Measurements from ENCODE around the gene RBM34. TPM values are rescaled to one million over a fixed set of nuclear protein-coding genes. Genes with fewer than 3 reads are reported as not detected.
"Not testable (repeated sequence)": the region's sequence is repeated elsewhere in the genome, so short reads cannot be mapped to it uniquely, and the experiment has no call there.

Gene RBM34
- total and polyA plus RNA-seq, 2 donors (not counting 3 experiments of a cell fraction or from before 2014, with no cell fraction given): 16.1 to 80.7 TPM

GRCh38 chr1:235093013-235093695, 67.9 kb downstream of the RBM34 start:
- no peaks in the 10 kb centered on the region for H3K79me2 ChIP-seq (ENCODE audit: control insufficient read depth, insufficient read depth, low read length)
- peaks cover 0 to 3% of the 10 kb centered on the region in 2 experiments for H3K27me3 ChIP-seq (ENCODE audit: control insufficient read depth in 2 of 2, insufficient read depth in 2 of 2, low read length in 2 of 2)
- dilution Hi-C loops (cut with MboI; ENCODE audit: extremely low pct_ligation_motif_present, low sequenced_read_pairs) (loop anchor here (10.0 kb wide), 1 partner anchor 608 kb away; no protein-coding TSS in a partner anchor), intact Hi-C loops (cut with micrococcal nuclease) (no loop called here)
- peak; percentile 44 for DNase-seq (ENCODE audit: low read depth, low spot score)
- H3K4me3 ChIP-seq (replicated peaks in 1 of 3; ENCODE audit: insufficient read depth in 1 of 3, low read depth in 1 of 3, low read length in 3 of 3): no peak overlapping the region
- H3K9me3 ChIP-seq (replicated peaks; ENCODE audit: control insufficient read depth, insufficient read depth, low read length): no peaks in the 10 kb centered on the region
- H3K9ac ChIP-seq (replicated peaks; ENCODE audit: extremely low read depth, insufficient read depth, low read length): no peak overlapping the region
- no peaks in the 10 kb centered on the region for H3K4me1 ChIP-seq (ENCODE audit: control insufficient read depth, extremely low read depth, insufficient read depth, low read length)
- FAIRE-seq: no peak
- peak overlapping the region; percentile 46 for H2AFZ ChIP-seq (ENCODE audit: low read depth, low read length)
- H4K20me1 ChIP-seq (replicated peaks; ENCODE audit: control insufficient read depth, extremely low read depth, insufficient read depth, low read length): no peaks in the 10 kb centered on the region
- CTCF ChIA-PET: interaction anchor here (0.6 to 3.1 kb wide), 33 partner anchors 9 to 691 kb away, joined by 3 to 35 read pairs (median 4); partner anchors contain the start of gene TARBP1
- no peak for TF ChIP-seq JUN (IDR thresholded peaks at IDR 0.05; ENCODE audit: borderline replicate concordance, insufficient read depth, insufficient read length, low read depth)
- TF ChIP-seq CTCF (IDR thresholded peaks at IDR 0.05; ENCODE audit: extremely low read depth in 1 of 2, insufficient read depth in 1 of 2, low read depth in 1 of 2, low read length in 2 of 2): peak in 1 of 2 donors; percentile 33
- no peak for TF ChIP-seq MAX (IDR thresholded peaks at IDR 0.05; ENCODE audit: insufficient read depth, insufficient read length)
- POLR2A ChIA-PET: no interaction called here
- BruUV-seq (replicated peaks): no TSS peak
- H3K36me3 ChIP-seq (ENCODE audit: control insufficient read depth in 2 of 2, extremely low read depth in 1 of 2, insufficient read depth in 2 of 2, low read length in 2 of 2): no peaks in the 10 kb centered on the region
- peak overlapping the region; percentile 26 for H3K4me2 ChIP-seq (ENCODE audit: insufficient read depth, low read length)
- no peak overlapping the region for H3K27ac ChIP-seq (ENCODE audit: insufficient read depth, low read depth, low read length)
- H3K9me1 ChIP-seq (replicated peaks; ENCODE audit: control insufficient read depth, extremely low read depth, insufficient read depth, low read length): no peaks in the 10 kb centered on the region

GRCh38 chr1:235092415-235092814, 68.6 kb downstream of the RBM34 start:
- POLR2A ChIA-PET; H4K20me1 ChIP-seq (replicated peaks; ENCODE audit: control insufficient read depth, extremely low read depth, insufficient read depth, low read length); H3K4me1 ChIP-seq (ENCODE audit: control insufficient read depth, extremely low read depth, insufficient read depth, low read length): not testable (repeated sequence)

GRCh38 chr1:235092045-235092406, 69.0 kb downstream of the RBM34 start:
- H3K9ac ChIP-seq (replicated peaks; ENCODE audit: extremely low read depth, insufficient read depth, low read length); H3K4me3 ChIP-seq (replicated peaks in 1 of 3; ENCODE audit: insufficient read depth in 1 of 3, low read depth in 1 of 3, low read length in 3 of 3); H2AFZ ChIP-seq (ENCODE audit: low read depth, low read length); BruUV-seq (replicated peaks); H3K4me2 ChIP-seq (ENCODE audit: insufficient read depth, low read length); H3K4me1 ChIP-seq (ENCODE audit: control insufficient read depth, extremely low read depth, insufficient read depth, low read length); POLR2A ChIA-PET; H3K9me1 ChIP-seq (replicated peaks; ENCODE audit: control insufficient read depth, extremely low read depth, insufficient read depth, low read length); H3K36me3 ChIP-seq (ENCODE audit: control insufficient read depth in 2 of 2, extremely low read depth in 1 of 2, insufficient read depth in 2 of 2, low read length in 2 of 2); intact Hi-C loops (cut with micrococcal nuclease); H3K79me2 ChIP-seq (ENCODE audit: control insufficient read depth, insufficient read depth, low read length); H3K27me3 ChIP-seq (ENCODE audit: control insufficient read depth in 2 of 2, insufficient read depth in 2 of 2, low read length in 2 of 2); H4K20me1 ChIP-seq (replicated peaks; ENCODE audit: control insufficient read depth, extremely low read depth, insufficient read depth, low read length); H3K9me3 ChIP-seq (replicated peaks; ENCODE audit: control insufficient read depth, insufficient read depth, low read length); DNase-seq (ENCODE audit: low read depth, low spot score); H3K27ac ChIP-seq (ENCODE audit: insufficient read depth, low read depth, low read length): not testable (repeated sequence)
- dilution Hi-C loops (cut with MboI; ENCODE audit: extremely low pct_ligation_motif_present, low sequenced_read_pairs): loop anchor here (10.0 kb wide), 1 partner anchor 607 kb away; no protein-coding TSS in a partner anchor
- peak; percentile 78 for FAIRE-seq
- CTCF ChIA-PET: interaction anchor here (1.2 to 3.1 kb wide), 4 partner anchors 494 to 605 kb away, joined by 3 to 35 read pairs (median 6); no protein-coding TSS in a partner anchor

More at GRCh38 chr1:235092415-235092814, 68.6 kb downstream of the RBM34 start:
- CTCF ChIA-PET: interaction anchor here (1.2 to 3.1 kb wide), 2 partner anchors 500 to 594 kb away, joined by 3 to 35 read pairs; no protein-coding TSS in a partner anchor
- dilution Hi-C loops (cut with MboI; ENCODE audit: extremely low pct_ligation_motif_present, low sequenced_read_pairs): loop anchor here (10.0 kb wide), 1 partner anchor 608 kb away; no protein-coding TSS in a partner anchor
- BruUV-seq (replicated peaks); H3K4me3 ChIP-seq (replicated peaks in 1 of 3; ENCODE audit: insufficient read depth in 1 of 3, low read depth in 1 of 3, low read length in 3 of 3); H3K4me2 ChIP-seq (ENCODE audit: insufficient read depth, low read length); H3K9me1 ChIP-seq (replicated peaks; ENCODE audit: control insufficient read depth, extremely low read depth, insufficient read depth, low read length); H3K27me3 ChIP-seq (ENCODE audit: control insufficient read depth in 2 of 2, insufficient read depth in 2 of 2, low read length in 2 of 2); H3K27ac ChIP-seq (ENCODE audit: insufficient read depth, low read depth, low read length); H3K9ac ChIP-seq (replicated peaks; ENCODE audit: extremely low read depth, insufficient read depth, low read length); H3K79me2 ChIP-seq (ENCODE audit: control insufficient read depth, insufficient read depth, low read length); H3K9me3 ChIP-seq (replicated peaks; ENCODE audit: control insufficient read depth, insufficient read depth, low read length); DNase-seq (ENCODE audit: low read depth, low spot score); H2AFZ ChIP-seq (ENCODE audit: low read depth, low read length); intact Hi-C loops (cut with micrococcal nuclease); H3K36me3 ChIP-seq (ENCODE audit: control insufficient read depth in 2 of 2, extremely low read depth in 1 of 2, insufficient read depth in 2 of 2, low read length in 2 of 2); FAIRE-seq: not testable (repeated sequence)
